ENCODE data around the gene CISD3.
"Not testable (repeated sequence)": the region's sequence is repeated elsewhere in the genome, so short reads cannot be mapped to it uniquely, and the experiment has no call there.

Gene CISD3

DNA sequence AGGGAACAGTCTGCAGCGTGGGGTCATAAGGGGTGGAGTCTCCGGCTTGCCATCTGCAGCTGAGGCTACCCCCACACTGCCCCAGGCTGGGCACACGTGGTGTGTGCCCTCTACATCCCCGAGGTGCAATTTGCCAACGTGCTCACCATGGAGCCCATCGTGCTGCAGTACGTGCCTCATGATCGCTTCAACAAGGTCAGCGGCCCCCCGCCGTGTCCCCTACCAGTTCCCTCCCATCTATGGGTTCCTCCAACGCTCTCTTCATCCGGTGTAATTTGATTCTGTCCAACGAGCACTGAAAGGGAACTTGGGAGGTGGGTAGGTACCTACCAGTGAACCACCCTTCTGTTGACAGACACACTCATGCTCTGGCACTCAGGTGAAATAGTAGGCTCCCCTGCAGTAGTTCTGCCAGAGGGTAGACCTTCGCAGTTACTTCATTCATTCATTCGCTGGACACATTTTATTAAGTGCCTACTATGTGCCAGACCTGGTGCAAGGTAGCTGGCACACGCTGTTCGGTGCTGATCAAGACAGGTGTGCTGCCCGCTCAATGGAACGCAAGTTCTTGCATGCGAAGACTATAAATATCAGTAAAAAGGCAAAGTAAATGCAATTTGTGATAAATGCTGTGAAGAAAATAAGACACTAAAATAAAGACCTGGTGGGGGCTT is 22.3 kb upstream of the CISD3 start:
- DNase-seq (ENCODE audit: low read depth): no peak

DNA sequence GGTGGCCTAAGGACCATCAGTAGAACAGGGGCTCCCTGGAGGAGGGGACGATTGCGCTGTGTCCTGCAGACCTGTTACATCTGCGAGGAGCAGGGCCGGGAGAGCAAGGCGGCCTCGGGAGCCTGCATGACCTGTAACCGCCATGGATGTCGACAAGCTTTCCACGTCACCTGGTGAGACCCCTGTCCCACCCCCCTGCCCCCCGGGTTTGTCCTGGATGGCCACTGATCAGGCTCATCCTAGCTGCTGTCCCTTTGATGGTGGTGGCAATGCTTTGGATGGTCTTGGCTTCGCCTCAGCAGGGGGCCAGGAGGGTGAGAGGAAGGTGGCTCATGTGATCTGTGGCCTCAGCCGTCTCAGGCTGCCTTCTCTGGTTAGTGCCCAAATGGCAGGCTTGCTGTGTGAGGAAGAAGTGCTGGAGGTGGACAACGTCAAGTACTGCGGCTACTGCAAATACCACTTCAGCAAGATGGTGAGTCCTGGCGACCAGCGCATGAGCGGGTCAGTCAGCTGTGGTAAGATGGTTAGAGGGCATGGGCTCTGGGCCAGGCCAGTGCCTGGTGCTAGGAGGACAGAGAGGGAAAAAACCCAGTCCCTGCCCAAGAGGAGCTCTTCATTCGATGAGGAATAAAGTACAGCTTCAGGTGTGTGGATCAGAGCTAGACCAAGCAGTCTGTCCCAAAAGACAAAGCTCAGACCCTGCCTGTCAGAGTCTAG is 20.9 kb upstream of the CISD3 start:
- no peak for DNase-seq (ENCODE audit: low read depth)

- DNase-seq (ENCODE audit: low read depth): no peak
These were observed 20.1 kb upstream of the CISD3 start for GRCh38 chr17:38709864-38710603.

GRCh38 chr17:38710604-38710962 is 19.6 kb upstream of the CISD3 start:
- DNase-seq (ENCODE audit: low read depth): no peak

GRCh38 chr17:38710985-38711384 is 19.2 kb upstream of the CISD3 start:
- no peak for DNase-seq (ENCODE audit: low read depth)

DNA sequence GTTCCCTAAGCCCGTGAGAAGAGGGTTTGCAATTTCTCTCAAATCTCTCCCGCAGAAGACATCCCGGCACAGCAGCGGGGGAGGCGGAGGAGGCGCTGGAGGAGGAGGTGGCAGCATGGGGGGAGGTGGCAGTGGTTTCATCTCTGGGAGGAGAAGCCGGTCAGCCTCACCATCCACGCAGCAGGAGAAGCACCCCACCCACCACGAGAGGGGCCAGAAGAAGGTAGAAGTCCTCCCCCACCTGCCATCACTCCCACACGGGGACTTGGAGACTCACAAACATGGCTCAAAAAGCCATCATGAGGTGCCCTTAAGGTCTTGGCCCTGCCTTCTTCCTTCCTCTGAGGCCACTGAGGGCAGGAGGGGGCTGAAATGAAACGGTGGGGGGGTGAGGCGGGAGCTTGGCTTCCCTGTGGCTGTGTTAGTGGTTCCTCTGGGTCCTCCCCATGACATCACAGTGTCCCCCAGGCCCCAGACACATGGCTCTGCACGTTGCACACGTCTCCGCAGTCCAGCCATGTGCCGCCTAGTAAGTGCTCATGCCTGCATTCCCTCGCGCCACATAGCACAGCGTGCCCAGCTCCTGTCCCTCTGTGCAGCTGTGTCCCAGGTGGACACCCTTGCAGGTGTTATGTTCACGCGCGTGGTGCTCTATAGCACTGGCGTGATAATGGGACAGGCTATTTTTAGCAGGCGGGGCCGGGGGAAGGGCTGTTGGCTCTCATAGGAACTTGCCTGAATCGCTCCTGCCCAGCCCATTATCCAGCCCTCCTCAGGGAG is 18.2 kb upstream of the CISD3 start:
- no peak for DNase-seq (ENCODE audit: low read depth)

DNA sequence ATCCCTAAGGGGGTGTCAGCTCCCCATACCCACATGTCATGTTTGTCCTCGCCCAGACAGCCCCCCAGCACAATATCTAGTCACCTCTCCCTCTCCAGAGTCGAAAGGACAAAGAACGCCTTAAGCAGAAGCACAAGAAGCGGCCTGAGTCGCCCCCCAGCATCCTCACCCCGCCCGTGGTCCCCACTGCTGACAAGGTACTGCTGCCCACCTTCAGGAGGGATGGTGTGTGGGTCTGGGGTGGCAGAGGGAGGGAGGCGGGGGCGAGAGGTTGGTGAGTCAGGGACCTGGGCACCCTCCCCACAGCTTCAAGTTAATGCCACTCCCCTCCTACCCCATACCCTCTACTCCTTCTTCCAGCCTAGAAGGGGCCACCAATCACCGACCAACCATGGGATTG is 17.5 kb upstream of the CISD3 start:
- no peak for DNase-seq (ENCODE audit: low read depth)

GRCh38 chr17:38713456-38714075 is 16.6 kb upstream of the CISD3 start:
- DNase-seq (ENCODE audit: low read depth): no peak

GRCh38 chr17:38715216-38715943 is 14.8 kb upstream of the CISD3 start:
- DNase-seq (ENCODE audit: low read depth): no peak

DNA sequence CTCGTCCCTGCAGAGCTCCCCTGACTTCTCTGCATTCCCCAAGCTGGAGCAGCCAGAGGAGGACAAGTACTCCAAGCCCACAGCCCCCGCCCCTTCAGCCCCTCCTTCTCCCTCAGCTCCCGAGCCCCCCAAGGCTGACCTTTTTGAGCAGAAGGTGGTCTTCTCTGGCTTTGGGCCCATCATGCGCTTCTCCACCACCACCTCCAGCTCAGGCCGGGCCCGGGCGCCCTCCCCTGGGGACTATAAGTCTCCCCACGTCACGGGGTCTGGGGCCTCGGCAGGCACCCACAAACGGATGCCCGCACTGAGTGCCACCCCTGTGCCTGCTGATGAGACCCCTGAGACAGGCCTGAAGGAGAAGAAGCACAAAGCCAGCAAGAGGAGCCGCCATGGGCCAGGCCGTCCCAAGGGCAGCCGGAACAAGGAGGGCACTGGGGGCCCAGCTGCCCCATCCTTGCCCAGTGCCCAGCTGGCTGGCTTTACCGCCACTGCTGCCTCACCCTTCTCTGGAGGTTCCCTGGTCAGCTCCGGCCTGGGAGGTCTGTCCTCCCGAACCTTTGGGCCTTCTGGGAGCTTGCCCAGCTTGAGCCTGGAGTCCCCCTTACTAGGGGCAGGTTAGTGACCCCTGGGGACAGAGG is 13.7 kb upstream of the CISD3 start:
- DNase-seq (ENCODE audit: low read depth): no peak

GRCh38 chr17:38717139-38717745 is 12.9 kb upstream of the CISD3 start:
- no peak for DNase-seq (ENCODE audit: low read depth)

DNA sequence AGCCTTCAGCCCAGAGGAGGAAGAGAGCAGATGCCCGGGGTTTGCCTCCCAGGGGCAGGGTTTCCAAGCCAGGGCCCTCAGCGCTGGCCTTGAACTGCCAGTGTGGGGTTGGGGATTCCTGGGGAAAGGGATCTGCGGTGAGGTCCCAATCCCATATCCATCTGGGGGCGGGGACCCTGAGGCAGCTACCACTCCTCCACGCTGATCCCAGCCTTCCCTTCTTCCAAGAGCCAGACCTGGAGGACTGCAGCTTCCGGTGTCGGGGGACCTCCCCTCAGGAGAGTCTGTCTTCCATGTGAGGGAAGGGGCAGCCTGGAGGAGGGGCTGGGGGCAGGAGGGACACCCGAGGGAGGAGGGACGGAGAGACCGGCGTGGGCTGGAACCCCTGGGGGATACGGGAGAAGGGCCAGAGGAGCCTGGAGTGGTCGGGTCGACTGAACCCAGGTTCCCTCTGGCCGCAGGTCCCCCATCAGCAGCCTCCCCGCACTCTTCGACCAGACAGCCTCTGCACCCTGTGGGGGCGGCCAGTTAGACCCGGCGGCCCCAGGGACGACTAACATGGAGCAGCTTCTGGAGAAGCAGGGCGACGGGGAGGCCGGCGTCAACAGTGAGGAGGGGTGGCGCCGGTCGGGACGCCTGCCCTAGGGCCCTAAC is 10.7 kb upstream of the CISD3 start:
- no peak for DNase-seq (ENCODE audit: low read depth)

DNA sequence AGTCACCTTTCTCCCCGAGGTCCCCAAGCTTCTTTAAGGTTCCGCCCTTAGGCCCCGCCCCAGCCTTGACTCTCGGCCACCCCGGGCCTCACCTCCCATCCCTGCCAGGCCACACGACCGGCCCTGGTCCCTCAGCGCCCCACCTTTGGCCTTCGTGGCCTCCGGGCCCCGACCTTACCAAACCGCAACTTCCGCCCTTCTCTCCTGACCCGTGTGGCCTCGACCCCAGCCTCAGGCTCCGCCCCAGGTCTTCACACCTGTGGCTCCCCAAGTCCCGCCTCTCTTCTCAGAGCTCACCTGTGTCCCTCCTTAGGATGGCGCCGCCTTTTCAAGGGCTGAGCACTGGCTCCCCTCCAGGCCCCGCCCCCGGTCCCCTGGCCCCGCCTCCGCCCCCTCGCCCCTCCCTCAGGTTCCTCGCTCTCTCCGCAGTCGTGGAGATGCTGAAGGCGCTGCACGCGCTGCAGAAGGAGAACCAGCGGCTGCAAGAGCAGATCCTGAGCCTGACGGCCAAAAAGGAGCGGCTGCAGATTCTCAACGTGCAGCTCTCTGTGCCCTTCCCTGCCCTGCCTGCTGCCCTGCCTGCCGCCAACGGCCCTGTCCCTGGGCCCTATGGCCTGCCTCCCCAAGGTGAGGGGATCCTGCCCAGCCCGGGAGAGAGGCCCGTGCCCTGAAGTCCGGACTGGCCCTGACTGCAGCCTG is 10.0 kb upstream of the CISD3 start:
- no peak for DNase-seq (ENCODE audit: low read depth)

- DNase-seq (ENCODE audit: low read depth): no peak
These were observed 9.2 kb upstream of the CISD3 start for GRCh38 chr17:38720941-38721340.

- DNase-seq (ENCODE audit: low read depth): no peak
These were observed 8.3 kb upstream of the CISD3 start for GRCh38 chr17:38721802-38722201.

GRCh38 chr17:38724337-38724988 is 5.7 kb upstream of the CISD3 start:
- DNase-seq (ENCODE audit: low read depth): no peak

GRCh38 chr17:38725066-38725465 is 5.1 kb upstream of the CISD3 start:
- no peak for DNase-seq (ENCODE audit: low read depth)

GRCh38 chr17:38726145-38726544 is 4.0 kb upstream of the CISD3 start:
- DNase-seq (ENCODE audit: low read depth): not testable (repeated sequence)

- no peak for DNase-seq (ENCODE audit: low read depth)
These were observed 2.4 kb upstream of the CISD3 start for GRCh38 chr17:38727736-38728135.
